GM19455 (cell line): ENCODE results near the gene NXNL1.
"Not testable (repeated sequence)": the region's sequence is repeated elsewhere in the genome, so short reads cannot be mapped to it uniquely, and the experiment has no call there.

ENCODE experiments used
- ATAC-seq: cut with Tn5 transposase; IDR thresholded peaks from one replicate; pipeline ENCODE4 v1.9.1; 2021; ENCODE audit not compliant: unreplicated experiment

NXNL1 gene

GRCh38 chr19:17460372-17461230 is at the start of gene NXNL1:
NXNL1 (minus strand) TSS chr19:17460926; CDS start chr19:17460869, 57 bp downstream.
- ATAC-seq = no peak

GRCh38 chr19:17508558-17508933 is 47.8 kb upstream of the NXNL1 start:
- ATAC-seq = not testable (repeated sequence)

GRCh38 chr19:17506745-17507144 is 46.0 kb upstream of the NXNL1 start:
- no peak for ATAC-seq

GRCh38 chr19:17505223-17505622 is 44.5 kb upstream of the NXNL1 start:
- ATAC-seq = no peak

- no peak for ATAC-seq
Measured at GRCh38 chr19:17504456-17504855, 43.7 kb upstream of the NXNL1 start.

GRCh38 chr19:17504030-17504429 is 43.3 kb upstream of the NXNL1 start:
- no peak for ATAC-seq

GRCh38 chr19:17503240-17503639 is 42.5 kb upstream of the NXNL1 start:
- ATAC-seq = no peak

GRCh38 chr19:17500447-17501198 is 39.9 kb upstream of the NXNL1 start:
- ATAC-seq = no peak

GRCh38 chr19:17499648-17500446 is 39.1 kb upstream of the NXNL1 start:
- no peak for ATAC-seq

- not testable (repeated sequence) for ATAC-seq
Measured at GRCh38 chr19:17499025-17499424, 38.3 kb upstream of the NXNL1 start.

- no peak for ATAC-seq
Measured at GRCh38 chr19:17497149-17497798, 36.5 kb upstream of the NXNL1 start.

GRCh38 chr19:17496337-17496997 is 35.7 kb upstream of the NXNL1 start:
- ATAC-seq = no peak

- ATAC-seq = no peak
Measured at GRCh38 chr19:17495639-17496296, 35.0 kb upstream of the NXNL1 start.

- ATAC-seq = no peak
Measured at GRCh38 chr19:17491287-17491686, 30.6 kb upstream of the NXNL1 start.

GRCh38 chr19:17490411-17490810 is 29.7 kb upstream of the NXNL1 start:
- ATAC-seq = no peak

- no peak for ATAC-seq
Measured at GRCh38 chr19:17489392-17490030, 28.8 kb upstream of the NXNL1 start.

- no peak for ATAC-seq
Measured at GRCh38 chr19:17488593-17489391, 28.1 kb upstream of the NXNL1 start.

GRCh38 chr19:17487284-17488121 is 26.8 kb upstream of the NXNL1 start:
- no peak for ATAC-seq
